Measurements from ENCODE around the gene FAAP20.

FAAP20 gene

GRCh38 chr1:2166254-2166653 lies 28.3 kb downstream of the FAAP20 start:
- Histone ChIP-seq H3K4me1 (no peaks in the 10 kb centered on the region), H3K9me3 (no peaks in the 10 kb centered on the region; the same call in 1 of the 2 replicates), H3K36me3 (no peaks in the 10 kb centered on the region), H3K4me3 (ENCODE audit: low read depth, low read length) (no peak overlapping the region), H3K27me3 (no peaks in the 10 kb centered on the region)
- TF ChIP-seq CTCF (IDR thresholded peaks at IDR 0.05; ENCODE audit: low read depth, low read length), result no peak
- DNase-seq, result peak; percentile 36

- Histone ChIP-seq H3K36me3 (no peaks in the 10 kb centered on the region), H3K4me3 (ENCODE audit: low read depth, low read length) (no peak overlapping the region), H3K27me3 (no peaks in the 10 kb centered on the region), H3K9me3 (no peaks in the 10 kb centered on the region; the same call in 1 of the 2 replicates), H3K4me1 (no peaks in the 10 kb centered on the region)
- DNase-seq, result no peak
- TF ChIP-seq CTCF (IDR thresholded peaks at IDR 0.05; ENCODE audit: low read depth, low read length), result no peak
Measured at GRCh38 chr1:2165646-2166045, 28.9 kb downstream of the FAAP20 start.

- H3K4me3 ChIP-seq (ENCODE audit: low read depth, low read length), result no peak overlapping the region
- no peaks in the 10 kb centered on the region for H3K27me3 ChIP-seq
- no peaks in the 10 kb centered on the region for H3K4me1 ChIP-seq
- DNase-seq, result no peak
- no peaks in the 10 kb centered on the region; the same call in 1 of the 2 replicates for H3K9me3 ChIP-seq
- no peaks in the 10 kb centered on the region for H3K36me3 ChIP-seq
- peak; percentile 26 for TF ChIP-seq CTCF (IDR thresholded peaks at IDR 0.05; ENCODE audit: low read depth, low read length)
Measured at GRCh38 chr1:2163205-2163604, 31.4 kb downstream of the FAAP20 start.

GRCh38 chr1:2160451-2161300 lies 33.9 kb downstream of the FAAP20 start:
- no peaks in the 10 kb centered on the region; the same call in 1 of the 2 replicates for H3K9me3 ChIP-seq
- no peaks in the 10 kb centered on the region for H3K27me3 ChIP-seq
- no peak overlapping the region for H3K4me3 ChIP-seq (ENCODE audit: low read depth, low read length)
- H3K4me1 ChIP-seq, result no peaks in the 10 kb centered on the region
- no peak for DNase-seq
- TF ChIP-seq CTCF (IDR thresholded peaks at IDR 0.05; ENCODE audit: low read depth, low read length), result no peak
- H3K36me3 ChIP-seq, result no peaks in the 10 kb centered on the region

GRCh38 chr1:2159124-2159523 lies 35.4 kb downstream of the FAAP20 start:
- no peaks in the 10 kb centered on the region for H3K27me3 ChIP-seq
- no peak overlapping the region for H3K4me3 ChIP-seq (ENCODE audit: low read depth, low read length)
- no peak for TF ChIP-seq CTCF (IDR thresholded peaks at IDR 0.05; ENCODE audit: low read depth, low read length)
- no peaks in the 10 kb centered on the region for H3K4me1 ChIP-seq
- H3K36me3 ChIP-seq, result no peaks in the 10 kb centered on the region
- H3K9me3 ChIP-seq, result peaks cover 3% of the 10 kb centered on the region; the same call in 1 of the 2 replicates
- DNase-seq, result no peak

- H3K4me3 ChIP-seq (ENCODE audit: low read depth, low read length), result no peak overlapping the region
- H3K36me3 ChIP-seq, result no peaks in the 10 kb centered on the region
- H3K4me1 ChIP-seq, result no peaks in the 10 kb centered on the region
- no peak for DNase-seq
- no peaks in the 10 kb centered on the region for H3K27me3 ChIP-seq
- TF ChIP-seq CTCF (IDR thresholded peaks at IDR 0.05; ENCODE audit: low read depth, low read length), result no peak
- H3K9me3 ChIP-seq, result 0 out of 2 replicates have a peak, but pooled peaks cover 3% of the 10 kb centered on the region
Measured at GRCh38 chr1:2158272-2158671, 36.3 kb downstream of the FAAP20 start.
